Stimulated activated CD4-positive, alpha-beta T cell treated with anti-CD3 and anti-CD28 coated beads, TNF-alpha, amount 100 ng/mL, for 4 hours (primary cell): ENCODE data around the gene UNC79.

ENCODE experiments used
- DNase-seq, 3 experiments: peaks; one replicate each; pipeline ENCODE4 v3.0.0-alpha.2; 2020; ENCODE audit warnings: low read depth in 3 of 3

The UNC79 gene

DNA sequence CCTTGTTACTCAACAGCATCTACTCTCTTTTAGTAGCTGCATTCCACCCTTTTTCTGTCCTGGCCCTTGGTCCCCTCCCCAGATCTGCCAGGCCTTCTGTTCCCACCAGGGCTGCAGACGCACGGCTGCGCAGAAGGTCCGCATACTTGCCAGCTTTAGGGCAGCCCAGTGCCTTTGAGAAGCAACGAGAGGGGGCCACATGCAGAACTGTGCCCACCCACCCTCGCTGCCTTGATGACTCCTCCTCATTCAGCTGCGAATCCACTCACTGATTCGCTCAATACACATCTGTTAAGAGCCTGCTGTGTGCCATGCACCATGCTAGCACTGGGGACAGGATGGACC lies 318.3 kb downstream of the UNC79 start:
- no peak for DNase-seq

DNA sequence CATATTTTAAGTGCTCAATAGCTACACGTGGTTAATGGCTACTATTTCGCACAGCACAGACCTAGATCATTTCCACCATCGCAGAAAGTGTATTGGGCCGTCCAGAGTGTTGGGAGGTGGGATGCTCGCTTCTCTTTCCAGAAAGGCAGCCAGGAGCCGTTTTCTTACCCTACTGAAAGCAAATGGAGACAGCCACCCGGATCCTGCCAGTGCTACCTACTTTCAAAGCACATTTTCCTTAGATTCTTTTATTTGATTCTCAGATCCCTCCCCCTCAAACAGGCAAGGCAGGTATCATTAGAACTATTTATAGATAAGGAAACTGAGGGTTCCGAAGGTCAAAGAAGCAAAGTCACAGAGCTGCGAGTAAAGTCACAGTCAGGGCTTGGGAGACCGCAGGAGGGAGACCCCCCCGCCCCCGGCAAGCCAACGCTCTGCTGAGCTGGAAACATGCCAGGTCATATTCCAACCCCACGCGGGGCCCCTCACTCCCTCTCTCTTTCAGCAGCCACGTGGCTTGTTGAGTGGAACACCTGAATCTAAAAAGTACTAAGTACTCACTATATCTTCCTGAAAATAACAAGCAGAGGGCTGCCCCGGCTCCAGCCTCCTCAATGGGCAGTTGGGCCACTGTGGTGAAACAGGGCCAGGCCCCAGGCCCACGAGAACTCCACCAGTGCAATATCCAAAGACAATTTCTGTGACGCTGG lies 321.4 kb downstream of the UNC79 start:
- no peak for DNase-seq

GRCh38 chr14:93752980-93753561 lies 322.3 kb downstream of the UNC79 start:
- no peak for DNase-seq

- no peak for DNase-seq
Measured at GRCh38 chr14:93753647-93754046, 322.9 kb downstream of the UNC79 start.

- DNase-seq = no peak
Measured at GRCh38 chr14:93757206-93757605, 326.5 kb downstream of the UNC79 start.
